ENCODE results near the gene SYNDIG1.

DNA sequence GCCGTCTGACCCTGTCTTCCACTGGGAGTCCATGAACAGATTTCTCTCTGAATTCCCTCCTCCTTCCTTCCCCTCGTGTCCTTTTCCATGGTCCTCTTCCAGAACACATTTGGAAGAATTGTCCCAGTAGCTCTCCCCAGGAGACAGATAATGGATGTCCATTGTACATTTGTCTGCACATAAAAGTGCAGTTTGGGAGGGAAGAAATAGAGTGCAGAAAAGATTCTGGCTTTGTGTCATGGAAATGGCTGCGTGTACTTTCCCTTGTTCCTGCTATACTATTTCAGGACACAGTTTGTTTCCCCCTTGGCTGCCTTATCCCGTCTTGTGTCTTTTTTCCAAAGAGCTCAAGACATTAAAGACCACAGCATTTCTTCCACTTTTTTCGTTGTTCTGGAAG, 127.6 kb downstream of the SYNDIG1 start:
- TF ChIP-seq, protein P1, sequence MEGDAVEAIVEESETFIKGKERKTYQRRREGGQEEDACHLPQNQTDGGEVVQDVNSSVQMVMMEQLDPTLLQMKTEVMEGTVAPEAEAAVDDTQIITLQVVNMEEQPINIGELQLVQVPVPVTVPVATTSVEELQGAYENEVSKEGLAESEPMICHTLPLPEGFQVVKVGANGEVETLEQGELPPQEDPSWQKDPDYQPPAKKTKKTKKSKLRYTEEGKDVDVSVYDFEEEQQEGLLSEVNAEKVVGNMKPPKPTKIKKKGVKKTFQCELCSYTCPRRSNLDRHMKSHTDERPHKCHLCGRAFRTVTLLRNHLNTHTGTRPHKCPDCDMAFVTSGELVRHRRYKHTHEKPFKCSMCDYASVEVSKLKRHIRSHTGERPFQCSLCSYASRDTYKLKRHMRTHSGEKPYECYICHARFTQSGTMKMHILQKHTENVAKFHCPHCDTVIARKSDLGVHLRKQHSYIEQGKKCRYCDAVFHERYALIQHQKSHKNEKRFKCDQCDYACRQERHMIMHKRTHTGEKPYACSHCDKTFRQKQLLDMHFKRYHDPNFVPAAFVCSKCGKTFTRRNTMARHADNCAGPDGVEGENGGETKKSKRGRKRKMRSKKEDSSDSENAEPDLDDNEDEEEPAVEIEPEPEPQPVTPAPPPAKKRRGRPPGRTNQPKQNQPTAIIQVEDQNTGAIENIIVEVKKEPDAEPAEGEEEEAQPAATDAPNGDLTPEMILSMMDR (IDR thresholded peaks at IDR 0.05 in 4 of 5, conservative IDR thresholded peaks at IDR 0.05 in 1 of 5) = no peak
- TF ChIP-seq POLR2A (IDR thresholded peaks at IDR 0.05) = no peak

Data from gastrocnemius medialis (tissue), 4 donors.